Measurements from ENCODE around the gene BTG2.

Gene BTG2

GRCh38 chr1:203359010-203359571 is 53.8 kb downstream of the BTG2 start:
- TF ChIP-seq CTCF (conservative IDR thresholded peaks at IDR 0.05; ENCODE audit: low read depth) = no peak
- no peak overlapping the region for H3K27ac ChIP-seq
- CTCF ChIA-PET = interaction anchor here (0.6 to 1.9 kb wide), 6 partner anchors 10 to 494 kb away, joined by 3 to 7 read pairs (median 4); no protein-coding TSS in a partner anchor
- POLR2A ChIA-PET (ENCODE audit: low non-redundant PET) = interaction anchor here (0.6 kb wide), 1 partner anchor 9 kb away, joined by 3 read pairs; no protein-coding TSS in a partner anchor
- DNase-seq (ENCODE audit: low spot score) = no peak

Data from RWPE1 (cell line).